Activated CD4-positive, alpha-beta memory T cell treated with anti-CD3 and anti-CD28 coated beads, Interleukin-2, amount 10 ng/mL, durations not matched to agents 7 days and 5 days (primary cell): ENCODE measurements around the gene DSCAML1. TPM values are rescaled to one million over a fixed set of nuclear protein-coding genes. Genes with fewer than 3 reads are reported as not detected.

Source experiments
- CTCF ChIA-PET: fragments of 350-600 bp; sonication (Branson Sonifier 250); formaldehyde crosslinking; loops from one replicate; lab custom pipeline; 2021; ENCODE audit warnings: antibody characterized with exemption, inconsistent platforms; lab: Charles Lee
- POLR2A ChIA-PET: fragments of 350-600 bp; sonication (Branson Sonifier 250); formaldehyde crosslinking; loops from one replicate; lab custom pipeline; 2021; ENCODE audit warnings: antibody characterized with exemption; lab: Charles Lee
- DNase-seq: peaks from one replicate; pipeline ENCODE4 v3.0.0-alpha.2; 2020
- H3K27ac Mint-ChIP-seq: one replicate; pipeline ENCODE4 v1.8.0; 2021; ENCODE audit warnings: mild to moderate bottlenecking, mixed read lengths
- H3K27me3 Mint-ChIP-seq: one replicate; pipeline ENCODE4 v1.8.0; 2021; ENCODE audit warnings: mixed read lengths
- H3K36me3 Mint-ChIP-seq: one replicate; pipeline ENCODE4 v1.8.0; 2021; ENCODE audit warnings: low read depth, mixed read lengths
- H3K4me1 Mint-ChIP-seq: one replicate; pipeline ENCODE4 v1.8.0; 2021; ENCODE audit warnings: mixed read lengths
- H3K4me3 Mint-ChIP-seq: one replicate; pipeline ENCODE4 v1.8.0; 2021; ENCODE audit warnings: mild to moderate bottlenecking, mixed read lengths
- H3K9me3 Mint-ChIP-seq: one replicate; pipeline ENCODE4 v1.8.0; 2021; ENCODE audit warnings: mixed read lengths
- total RNA-seq, 2 experiments: library from RNA; stranded (reverse); gene quantifications; one replicate each; pipeline ENCODE4 v1.2.3, GENCODE V29; 2021

DSCAML1 gene
- total RNA-seq, 2 experiments from 2014 or later, result 0.03 TPM; not detected in 1

- no peaks in the 10 kb centered on the region for H3K4me1 Mint-ChIP-seq
- H3K27me3 Mint-ChIP-seq, result peaks cover 12% of the 10 kb centered on the region
- no peaks in the 10 kb centered on the region for H3K9me3 Mint-ChIP-seq
- no peaks in the 10 kb centered on the region for H3K36me3 Mint-ChIP-seq
- DNase-seq, result no peak
- H3K4me3 Mint-ChIP-seq, result no peak overlapping the region
- H3K27ac Mint-ChIP-seq, result no peak overlapping the region
- ChIA-PET POLR2A (no interaction called here), CTCF (interaction anchor here (0.9 to 1.4 kb wide), 2 partner anchors 10 kb away, joined by 3 to 4 read pairs; no protein-coding TSS in a partner anchor)
Observed at GRCh38 chr11:117631336-117632140, 165.5 kb downstream of the DSCAML1 start.

- Mint-ChIP-seq H3K9me3 (no peaks in the 10 kb centered on the region), H3K4me1 (no peaks in the 10 kb centered on the region), H3K27me3 (no peaks in the 10 kb centered on the region), H3K4me3 (no peak overlapping the region), H3K27ac (no peak overlapping the region), H3K36me3 (no peaks in the 10 kb centered on the region)
- ChIA-PET CTCF (no interaction called here), POLR2A (no interaction called here)
- no peak for DNase-seq
Observed at GRCh38 chr11:117629891-117630538, 167.0 kb downstream of the DSCAML1 start.

- DNase-seq, result no peak
- ChIA-PET CTCF (no interaction called here), POLR2A (no interaction called here)
- H3K9me3 Mint-ChIP-seq, result no peaks in the 10 kb centered on the region
- no peaks in the 10 kb centered on the region for H3K36me3 Mint-ChIP-seq
- H3K27me3 Mint-ChIP-seq, result no peaks in the 10 kb centered on the region
- H3K27ac Mint-ChIP-seq, result no peak overlapping the region
- H3K4me1 Mint-ChIP-seq, result no peaks in the 10 kb centered on the region
- no peak overlapping the region for H3K4me3 Mint-ChIP-seq
Observed at GRCh38 chr11:117629146-117629545, 167.9 kb downstream of the DSCAML1 start.

- Mint-ChIP-seq H3K36me3 (no peaks in the 10 kb centered on the region), H3K4me3 (no peak overlapping the region), H3K9me3 (no peaks in the 10 kb centered on the region), H3K27me3 (no peaks in the 10 kb centered on the region), H3K27ac (no peak overlapping the region), H3K4me1 (no peaks in the 10 kb centered on the region)
- ChIA-PET CTCF (no interaction called here), POLR2A (no interaction called here)
- no peak for DNase-seq
Observed at GRCh38 chr11:117627259-117627658, 169.8 kb downstream of the DSCAML1 start.

DNA sequence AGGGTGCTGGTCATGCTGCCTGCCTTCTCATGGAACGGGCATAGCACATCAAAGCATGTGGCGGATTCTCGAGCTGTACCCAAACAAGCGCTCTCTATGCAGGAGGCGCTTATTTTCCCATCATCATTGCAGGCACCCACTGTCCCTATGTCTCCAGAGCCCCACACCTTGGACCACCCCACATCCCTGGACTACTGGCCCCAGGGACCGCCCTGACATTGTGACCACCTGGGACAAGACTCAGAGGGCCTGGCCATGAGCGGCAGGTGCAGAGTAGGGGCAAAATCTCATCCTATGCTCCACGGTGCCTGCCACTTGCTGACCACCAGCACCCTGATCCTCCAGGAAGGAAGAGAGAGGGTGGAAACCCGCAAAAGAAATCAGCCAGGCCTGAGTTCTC, 170.4 kb downstream of the DSCAML1 start:
- H3K27ac Mint-ChIP-seq, result no peak overlapping the region
- ChIA-PET CTCF (no interaction called here), POLR2A (no interaction called here)

GRCh38 chr11:117625237-117625636, 171.8 kb downstream of the DSCAML1 start:
- no peak overlapping the region for H3K4me3 Mint-ChIP-seq
- no peaks in the 10 kb centered on the region for H3K36me3 Mint-ChIP-seq
- no peak overlapping the region for H3K27ac Mint-ChIP-seq
- no peak for DNase-seq
- ChIA-PET CTCF (no interaction called here), POLR2A (no interaction called here)
- peaks cover 2% of the 10 kb centered on the region for H3K9me3 Mint-ChIP-seq
- H3K27me3 Mint-ChIP-seq, result peaks cover 3% of the 10 kb centered on the region
- no peaks in the 10 kb centered on the region for H3K4me1 Mint-ChIP-seq

More for the DNA sequence above, 170.4 kb downstream of the DSCAML1 start:
- no peak for DNase-seq
- H3K4me3 Mint-ChIP-seq, result no peak overlapping the region
- no peaks in the 10 kb centered on the region for H3K36me3 Mint-ChIP-seq
- no peaks in the 10 kb centered on the region for H3K27me3 Mint-ChIP-seq
- no peaks in the 10 kb centered on the region for H3K4me1 Mint-ChIP-seq
- H3K9me3 Mint-ChIP-seq, result no peaks in the 10 kb centered on the region

DNA sequence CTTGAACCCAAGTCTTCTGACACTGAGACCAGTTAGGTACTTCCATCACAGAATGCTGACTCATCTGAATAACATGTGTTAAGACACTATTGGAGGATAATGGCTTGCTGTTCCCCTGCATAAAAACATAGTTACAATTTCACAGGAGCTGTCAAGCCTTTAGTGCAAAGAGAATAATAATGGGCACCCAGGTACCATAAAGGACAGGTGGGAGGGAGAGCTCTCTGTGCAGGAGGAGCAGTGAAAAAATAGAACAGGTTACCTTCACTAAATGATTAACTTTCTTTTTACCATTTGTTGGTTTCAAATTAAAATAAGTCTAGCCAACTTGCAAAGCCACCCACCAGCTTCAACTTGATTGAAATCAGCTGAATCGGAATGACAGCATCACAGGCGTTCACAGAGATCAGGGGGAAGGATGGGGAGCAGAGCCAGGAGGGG, 173.2 kb downstream of the DSCAML1 start:
- H3K4me3 Mint-ChIP-seq, result no peak overlapping the region
- H3K36me3 Mint-ChIP-seq, result no peaks in the 10 kb centered on the region
- ChIA-PET CTCF (interaction anchor here (1.8 kb wide), 1 partner anchor 198 kb away, joined by 7 read pairs; no protein-coding TSS in a partner anchor), POLR2A (interaction anchor here (1.0 kb wide), 1 partner anchor 9 kb away, joined by 3 read pairs; no protein-coding TSS in a partner anchor)
- peaks cover 2% of the 10 kb centered on the region for H3K9me3 Mint-ChIP-seq
- H3K27me3 Mint-ChIP-seq, result peaks cover 6% of the 10 kb centered on the region
- H3K4me1 Mint-ChIP-seq, result no peaks in the 10 kb centered on the region
- no peak for DNase-seq
- no peak overlapping the region for H3K27ac Mint-ChIP-seq

DNA sequence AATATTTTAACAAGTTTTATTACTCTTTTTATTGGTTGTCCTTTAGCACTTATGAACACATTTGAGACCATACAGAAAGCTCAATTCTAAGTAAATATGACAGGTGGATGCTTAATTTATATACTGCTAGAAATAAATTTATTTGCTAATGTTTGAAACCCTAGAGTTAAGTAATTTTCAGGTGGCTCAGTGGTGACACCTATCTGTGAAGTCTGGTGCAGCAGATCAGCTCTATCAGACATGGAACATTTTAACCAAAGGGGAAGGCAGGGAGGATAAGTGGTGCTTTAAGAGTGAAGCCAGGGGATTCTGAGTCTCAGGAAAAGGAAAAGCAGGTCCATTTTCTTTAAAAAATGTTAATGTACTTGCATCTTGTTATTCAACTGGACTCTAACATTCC, 175.8 kb downstream of the DSCAML1 start:
- ChIA-PET POLR2A (no interaction called here), CTCF (interaction anchor here (0.8 to 5.0 kb wide), 16 partner anchors 8 to 724 kb away, joined by 3 to 74 read pairs (median 4); no protein-coding TSS in a partner anchor)
- no peak overlapping the region for H3K4me3 Mint-ChIP-seq
- no peak for DNase-seq
- no peak overlapping the region for H3K27ac Mint-ChIP-seq
- no peaks in the 10 kb centered on the region for H3K4me1 Mint-ChIP-seq
- peaks cover 19% of the 10 kb centered on the region for H3K27me3 Mint-ChIP-seq
- H3K36me3 Mint-ChIP-seq, result no peaks in the 10 kb centered on the region
- H3K9me3 Mint-ChIP-seq, result peaks cover 2% of the 10 kb centered on the region

DNA sequence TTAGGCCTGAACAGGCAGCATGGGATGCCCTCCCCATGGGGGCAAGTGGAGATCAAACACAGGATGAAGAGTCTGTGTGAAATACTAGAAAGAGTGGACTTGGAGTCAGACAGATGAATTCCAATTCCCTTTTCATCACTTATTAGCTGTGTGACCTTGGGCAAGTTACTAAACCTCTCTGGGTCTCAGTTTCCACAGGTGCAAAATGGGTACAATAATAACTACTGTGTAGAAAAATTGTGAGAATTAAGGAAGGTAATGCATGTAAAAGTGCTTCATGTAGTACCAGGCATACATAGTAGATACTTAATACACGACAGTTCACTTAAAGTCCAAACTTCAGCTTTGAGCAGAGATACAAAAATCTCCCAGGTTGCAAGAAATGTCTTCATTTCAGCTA, 176.4 kb downstream of the DSCAML1 start:
- no peak overlapping the region for H3K27ac Mint-ChIP-seq
- H3K36me3 Mint-ChIP-seq, result no peaks in the 10 kb centered on the region
- peaks cover 22% of the 10 kb centered on the region for H3K27me3 Mint-ChIP-seq
- CTCF ChIA-PET, result interaction anchor here (0.8 to 5.0 kb wide), 16 partner anchors 8 to 724 kb away, joined by 3 to 74 read pairs (median 4); no protein-coding TSS in a partner anchor
- POLR2A ChIA-PET, result no interaction called here
- H3K9me3 Mint-ChIP-seq, result peaks cover 2% of the 10 kb centered on the region
- no peaks in the 10 kb centered on the region for H3K4me1 Mint-ChIP-seq
- H3K4me3 Mint-ChIP-seq, result no peak overlapping the region
- no peak for DNase-seq

- H3K27me3 Mint-ChIP-seq, result peaks cover 22% of the 10 kb centered on the region
- ChIA-PET CTCF (interaction anchor here (5.0 kb wide), 1 partner anchor 194 kb away, joined by 74 read pairs; no protein-coding TSS in a partner anchor), POLR2A (no interaction called here)
- no peak overlapping the region for H3K4me3 Mint-ChIP-seq
- DNase-seq, result no peak
- H3K4me1 Mint-ChIP-seq, result no peaks in the 10 kb centered on the region
- H3K9me3 Mint-ChIP-seq, result peaks cover 2% of the 10 kb centered on the region
- no peaks in the 10 kb centered on the region for H3K36me3 Mint-ChIP-seq
- no peak overlapping the region for H3K27ac Mint-ChIP-seq
Observed at GRCh38 chr11:117620086-117620485, 176.9 kb downstream of the DSCAML1 start.

GRCh38 chr11:117619661-117620060, 177.4 kb downstream of the DSCAML1 start:
- Mint-ChIP-seq H3K27me3 (peaks cover 22% of the 10 kb centered on the region), H3K4me1 (no peaks in the 10 kb centered on the region), H3K4me3 (no peak overlapping the region), H3K9me3 (peaks cover 2% of the 10 kb centered on the region), H3K36me3 (no peaks in the 10 kb centered on the region), H3K27ac (no peak overlapping the region)
- CTCF ChIA-PET, result interaction anchor here (0.7 to 5.0 kb wide), 2 partner anchors 194 to 377 kb away, joined by 3 to 74 read pairs; no protein-coding TSS in a partner anchor
- no peak for DNase-seq
- POLR2A ChIA-PET, result no interaction called here

DNA sequence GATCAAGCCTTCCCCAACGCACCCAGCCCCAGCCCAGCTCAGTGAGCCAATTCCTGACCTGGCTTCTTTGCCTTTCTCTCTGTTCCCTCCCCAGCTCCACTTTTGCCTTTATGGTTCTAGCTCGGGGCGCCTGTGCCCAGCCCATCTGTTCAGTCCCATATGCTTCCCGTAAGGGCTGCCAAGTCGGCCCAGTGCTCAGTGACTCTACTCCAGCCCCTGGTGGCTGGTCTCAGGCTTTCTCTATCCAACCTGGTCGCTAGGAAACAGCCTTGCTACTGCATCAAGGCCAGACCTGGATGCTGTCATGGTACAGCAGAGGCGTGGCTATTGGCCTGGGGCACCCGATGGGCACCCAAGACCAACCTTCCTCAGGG, 178.0 kb downstream of the DSCAML1 start:
- ChIA-PET POLR2A (interaction anchor here (0.7 kb wide), 1 partner anchor 1353 kb away, joined by 3 read pairs; the partner anchor contains the start of gene FOXR1), CTCF (interaction anchor here (0.7 to 5.0 kb wide), 2 partner anchors 193 to 376 kb away, joined by 3 to 74 read pairs; no protein-coding TSS in a partner anchor)

More for the DNA sequence above, 178.0 kb downstream of the DSCAML1 start:
- H3K27ac Mint-ChIP-seq, result no peak overlapping the region
- H3K4me1 Mint-ChIP-seq, result no peaks in the 10 kb centered on the region
- H3K4me3 Mint-ChIP-seq, result no peak overlapping the region
- H3K36me3 Mint-ChIP-seq, result no peaks in the 10 kb centered on the region
- H3K9me3 Mint-ChIP-seq, result peaks cover 2% of the 10 kb centered on the region
- no peak for DNase-seq
- peaks cover 27% of the 10 kb centered on the region for H3K27me3 Mint-ChIP-seq
